ENCODE data around the gene LRRC37B.

GRCh38 chr17:32007463-32008298, 498 bp downstream of the LRRC37B start:
- TF ChIP-seq ZFHX2 (tag by site-specific recombination; conservative IDR thresholded peaks at IDR 0.05): peak; percentile 47; the same call in 1 of the 2 replicates
- no peak for TF ChIP-seq CTCF (tag by site-specific recombination; IDR thresholded peaks at IDR 0.05)
